GM19468 (cell line): Measurements from ENCODE around the gene RBMS3.
"Not testable (repeated sequence)": the region's sequence is repeated elsewhere in the genome, so short reads cannot be mapped to it uniquely, and the experiment has no call there.

Experiments used
- ATAC-seq: cut with Tn5 transposase; IDR thresholded peaks from one replicate; pipeline ENCODE4 v1.9.1; 2021; ENCODE audit warnings: mild to moderate bottlenecking, moderate library complexity, moderate number of reproducible peaks; ENCODE audit not compliant: unreplicated experiment; ENCODE audit errors: extremely low read depth

RBMS3 gene

DNA sequence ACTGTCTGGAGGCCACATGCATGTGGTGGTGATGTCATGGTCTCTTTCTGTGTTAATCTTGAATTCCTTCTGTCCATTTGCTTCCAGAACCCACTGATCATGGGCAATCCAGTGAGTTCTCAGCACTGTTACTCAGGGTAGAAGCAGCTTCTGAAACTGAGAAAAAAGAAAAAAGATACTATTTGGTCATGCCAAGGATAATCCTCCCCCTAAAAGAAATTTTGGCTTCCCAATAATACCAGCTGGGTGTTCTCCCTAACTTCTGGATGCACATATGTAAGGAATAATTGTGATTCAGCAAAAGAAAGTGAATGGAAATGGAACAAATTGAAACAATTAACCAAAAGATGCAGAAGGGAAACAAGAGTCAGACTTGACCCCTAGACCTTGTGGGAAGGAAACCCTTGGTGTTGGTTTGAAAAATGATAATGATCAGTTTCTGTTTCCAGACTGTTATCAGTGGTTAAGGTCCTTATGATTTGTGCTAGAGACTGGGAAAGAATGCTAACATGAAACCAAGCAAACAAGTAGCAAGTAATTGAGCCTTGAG is 92.3 kb downstream of the RBMS3 start:
- peak; percentile 34 for ATAC-seq

GRCh38 chr3:29374226-29374625 is 93.4 kb downstream of the RBMS3 start:
- ATAC-seq = no peak

- ATAC-seq = no peak
These were observed 98.2 kb downstream of the RBMS3 start for GRCh38 chr3:29379097-29379496.

- ATAC-seq = no peak
These were observed 100.7 kb downstream of the RBMS3 start for GRCh38 chr3:29381595-29381994.

DNA sequence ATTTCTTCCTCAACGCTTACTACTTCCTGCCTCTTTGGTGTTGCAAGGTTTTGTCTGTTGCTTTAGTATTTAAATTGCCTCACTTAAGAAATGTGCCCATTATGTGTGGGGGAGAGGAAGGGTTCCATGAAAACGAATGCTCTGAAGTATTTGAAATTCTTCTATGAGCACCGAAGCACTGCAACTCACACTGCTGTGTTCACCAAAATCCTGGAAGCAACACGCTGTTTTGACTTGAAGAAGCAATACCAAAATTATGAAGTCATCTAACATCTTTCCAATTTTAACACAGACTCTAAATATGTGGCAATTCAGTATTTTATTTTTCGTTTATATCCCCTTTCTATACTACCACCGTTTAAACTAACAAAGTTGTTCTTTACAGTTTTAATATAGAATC is 101.5 kb downstream of the RBMS3 start:
- ATAC-seq = no peak

DNA sequence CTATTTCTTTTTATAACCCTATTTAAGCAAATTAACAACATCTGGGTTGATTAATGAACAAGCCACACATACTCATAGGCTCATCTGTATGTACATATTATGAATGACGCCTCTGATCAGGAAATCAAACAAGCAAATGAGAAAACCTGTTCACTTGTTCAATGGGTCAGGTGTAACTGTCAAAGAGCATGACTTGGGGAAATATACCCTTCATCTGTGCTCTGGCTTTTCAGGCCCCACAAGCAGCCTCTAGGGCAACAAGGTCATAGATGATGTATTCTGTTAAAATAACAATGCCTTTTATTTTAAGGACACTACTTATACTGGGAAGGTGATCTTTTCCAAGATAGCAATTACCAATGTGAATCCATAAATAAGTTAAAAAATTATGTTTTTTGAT is 102.0 kb downstream of the RBMS3 start:
- no peak for ATAC-seq

DNA sequence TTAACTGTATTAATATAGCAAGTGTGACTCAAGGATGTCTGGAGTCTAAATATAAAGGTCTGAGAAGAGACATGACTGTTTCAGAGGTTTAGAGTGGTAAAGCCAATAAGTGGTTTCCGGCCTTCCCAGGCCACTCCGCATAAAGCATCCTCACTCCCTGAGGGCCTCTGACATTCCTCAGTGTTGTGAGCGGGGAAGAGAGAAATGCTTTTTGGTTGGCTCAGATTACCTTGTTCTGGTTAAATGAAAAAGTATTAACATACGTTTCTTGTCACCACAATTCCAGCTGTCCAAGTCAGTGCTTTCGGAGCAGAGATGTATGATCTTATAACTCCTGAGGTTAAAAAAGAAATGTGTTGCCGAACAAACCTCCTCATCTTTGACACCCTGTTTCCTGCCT is 103.8 kb downstream of the RBMS3 start:
- ATAC-seq = no peak

DNA sequence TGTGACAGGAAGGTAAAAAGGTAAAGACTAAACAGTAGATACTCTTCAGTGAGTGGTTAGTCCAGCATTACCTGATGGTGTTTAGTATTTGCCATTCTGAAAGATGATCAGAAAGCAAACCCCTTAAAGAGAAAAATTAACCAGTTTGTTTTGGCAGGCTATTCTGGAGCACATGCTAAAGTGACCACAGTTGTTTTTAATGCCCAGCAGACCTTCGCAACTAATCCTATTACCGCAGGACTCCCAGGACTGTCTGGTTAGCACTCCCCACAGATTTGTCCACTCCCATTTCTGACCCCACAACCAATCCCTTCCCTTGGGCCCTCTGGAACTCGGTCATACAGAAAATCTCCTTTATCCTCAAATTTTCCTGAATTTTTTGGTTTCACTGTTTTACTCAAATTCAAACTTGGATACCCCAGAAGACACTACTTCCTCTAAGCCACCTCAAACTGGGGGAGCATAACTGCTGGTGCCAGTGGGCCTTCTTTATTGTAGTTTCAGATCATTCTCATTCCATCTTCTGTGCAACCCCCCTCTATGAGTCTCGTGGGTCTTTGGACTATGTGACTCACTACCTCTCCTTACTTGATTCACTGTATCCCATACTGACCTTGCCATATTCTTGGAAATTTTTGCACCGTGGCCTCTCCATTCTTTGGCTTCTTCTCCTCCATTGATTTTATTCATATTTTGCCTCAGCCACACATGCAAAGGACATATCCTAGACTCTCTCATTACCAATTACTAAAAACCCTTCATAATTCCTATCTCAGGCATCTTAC is 104.4 kb downstream of the RBMS3 start:
- ATAC-seq = no peak

GRCh38 chr3:29389362-29389761 is 108.5 kb downstream of the RBMS3 start:
- no peak for ATAC-seq

DNA sequence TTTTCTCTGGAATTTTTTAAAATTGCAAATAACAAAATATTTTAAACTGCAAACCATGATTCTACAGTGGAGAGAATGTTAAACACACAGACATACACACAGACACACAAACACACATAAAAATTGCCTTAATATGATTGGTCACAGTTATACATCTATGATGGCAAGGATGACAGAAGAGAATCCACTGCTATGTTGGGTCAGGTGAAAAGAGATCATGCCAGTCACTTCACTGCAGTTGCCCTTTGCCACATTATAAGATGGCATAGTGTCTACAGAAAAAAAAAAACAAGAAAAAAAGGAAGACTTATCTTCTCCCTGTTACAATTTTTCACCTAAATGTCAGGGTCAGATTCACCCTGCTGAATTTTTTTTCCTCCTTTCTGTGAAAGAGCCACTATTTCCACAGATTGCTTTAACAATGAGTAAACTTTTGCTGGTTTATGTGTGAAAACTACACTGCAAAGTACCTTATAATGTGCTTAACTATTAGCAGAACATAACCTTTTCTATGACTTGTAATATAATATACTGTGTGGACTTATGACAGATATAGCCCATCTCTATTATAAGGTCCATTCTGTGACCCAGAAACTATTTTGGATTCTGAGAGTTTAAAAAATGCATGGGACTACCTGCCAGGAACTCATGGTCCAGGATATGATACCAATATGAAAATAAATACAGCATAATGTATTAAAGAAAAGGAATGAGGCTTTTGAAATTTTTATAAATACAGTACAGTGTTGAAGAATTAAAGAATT is 111.9 kb downstream of the RBMS3 start:
- no peak for ATAC-seq

DNA sequence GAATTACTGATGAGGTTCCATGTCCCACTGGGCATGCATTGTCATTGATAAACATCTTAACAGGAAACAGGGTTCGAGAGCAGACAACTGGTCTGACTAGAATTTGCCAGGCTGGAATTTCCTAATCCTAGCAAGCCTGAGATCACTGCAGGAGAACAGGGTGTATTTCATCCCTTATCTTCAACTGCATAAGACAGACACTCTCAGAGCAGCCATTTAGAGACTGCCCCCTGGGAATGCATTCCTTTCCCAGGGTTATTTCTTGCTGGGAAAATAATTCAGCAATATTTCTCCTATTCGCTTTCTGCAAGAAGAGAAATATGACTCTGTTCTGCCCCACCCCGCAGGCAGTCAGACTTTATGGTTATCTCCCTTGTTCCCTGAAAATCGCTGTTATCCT is 113.1 kb downstream of the RBMS3 start:
- not testable (repeated sequence) for ATAC-seq

GRCh38 chr3:29397406-29397805 is 116.5 kb downstream of the RBMS3 start:
- no peak for ATAC-seq

DNA sequence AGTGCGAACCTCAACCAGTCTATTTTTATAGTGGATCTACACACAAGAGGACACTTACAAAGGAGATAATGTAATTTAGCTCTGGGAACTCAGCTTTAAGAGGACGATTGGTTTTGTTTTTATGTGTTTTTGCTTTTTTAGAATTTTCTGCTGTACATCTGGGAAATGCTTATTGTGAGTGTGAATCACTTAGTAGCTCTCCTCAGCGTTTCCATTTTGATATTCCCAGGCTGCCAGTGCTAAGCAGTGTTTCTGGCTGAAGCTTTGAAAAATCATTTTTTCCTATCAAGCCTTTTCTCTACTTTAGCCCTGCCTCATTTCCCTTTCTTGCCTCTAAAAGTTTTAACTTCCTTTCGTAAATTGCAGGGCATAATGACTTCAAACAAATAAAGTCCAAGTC is 117.9 kb downstream of the RBMS3 start:
- ATAC-seq = no peak

DNA sequence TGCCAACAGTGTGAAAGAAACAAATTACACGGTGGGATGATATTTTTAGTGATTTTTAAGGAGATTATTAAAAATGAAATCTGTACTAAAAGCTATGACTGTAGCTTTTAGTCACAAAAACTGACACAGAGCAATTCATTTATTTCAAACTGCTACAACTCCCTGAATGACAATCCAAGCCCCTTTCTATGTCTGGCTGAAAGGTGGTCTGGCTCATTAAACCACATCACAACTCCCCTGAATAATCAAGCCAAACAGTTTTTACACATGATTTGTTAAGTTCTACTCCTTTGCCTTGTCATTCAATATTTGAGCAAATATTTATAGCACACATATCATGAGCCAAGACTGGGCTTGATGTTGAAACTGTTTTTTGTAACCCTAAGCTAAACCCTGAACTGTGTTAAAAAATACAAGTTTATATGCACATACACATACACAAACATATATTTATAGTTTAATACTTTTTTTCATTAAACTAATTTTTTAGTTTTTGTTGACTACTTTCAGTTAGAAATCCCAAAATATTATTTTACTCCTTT is 125.5 kb downstream of the RBMS3 start:
- ATAC-seq = no peak

GRCh38 chr3:29408676-29409075 is 127.8 kb downstream of the RBMS3 start:
- ATAC-seq = no peak

GRCh38 chr3:29409409-29409808 is 128.5 kb downstream of the RBMS3 start:
- no peak for ATAC-seq

DNA sequence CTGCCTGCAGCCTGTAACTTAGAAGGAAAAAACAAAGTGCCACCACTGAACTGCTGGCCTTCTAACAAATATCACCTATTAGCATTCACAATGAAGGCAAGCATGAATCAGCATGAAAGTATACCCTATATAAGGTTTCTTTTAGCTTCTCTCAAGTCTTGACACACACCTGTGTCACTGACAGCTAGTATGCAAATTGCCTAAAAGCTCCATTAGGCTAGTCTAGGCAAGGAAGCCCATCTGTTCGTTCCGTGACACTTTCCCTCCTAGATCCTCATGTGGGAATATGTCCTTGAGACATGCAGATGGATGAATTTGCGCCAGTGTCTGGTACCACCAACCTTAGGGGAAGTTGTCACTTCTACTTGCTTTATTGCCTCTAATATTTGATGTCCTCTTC is 129.3 kb downstream of the RBMS3 start:
- no peak for ATAC-seq

- no peak for ATAC-seq
These were observed 130.0 kb downstream of the RBMS3 start for GRCh38 chr3:29410660-29411405.

DNA sequence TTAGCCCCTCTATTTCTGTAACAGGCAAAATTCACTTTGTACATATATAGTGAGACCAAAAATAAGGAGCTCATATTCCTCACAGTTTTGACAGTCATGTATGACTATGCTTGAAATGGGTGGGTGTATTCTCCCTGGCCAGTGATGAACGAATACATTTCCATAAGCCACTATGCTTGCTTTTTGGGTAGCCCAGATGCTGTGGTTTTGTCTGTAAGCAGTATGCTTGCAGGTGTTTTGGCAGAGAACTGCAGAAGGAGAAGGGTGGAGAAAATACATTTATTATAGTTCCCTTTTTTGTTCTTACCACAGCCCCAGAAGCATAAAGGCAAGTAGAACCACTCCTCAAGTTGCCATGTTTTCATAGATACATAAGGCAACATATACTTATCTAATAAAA is 131.2 kb downstream of the RBMS3 start:
- ATAC-seq = peak; percentile 34

GRCh38 chr3:29414468-29415224 is 133.8 kb downstream of the RBMS3 start:
- ATAC-seq = no peak
